Limb (tissue), 2 donors: ENCODE measurements around the gene GLIS2.
A peak's percentile ranks its signal among the peaks of the same experiment; 100 is the strongest.

Source experiments
- DNase-seq, 2 donors: peaks; one replicate each; pipeline ENCODE4 v3.0.0-alpha.2; 2016; ENCODE audit errors: extremely low spot score in 2 of 2

Gene GLIS2

DNA sequence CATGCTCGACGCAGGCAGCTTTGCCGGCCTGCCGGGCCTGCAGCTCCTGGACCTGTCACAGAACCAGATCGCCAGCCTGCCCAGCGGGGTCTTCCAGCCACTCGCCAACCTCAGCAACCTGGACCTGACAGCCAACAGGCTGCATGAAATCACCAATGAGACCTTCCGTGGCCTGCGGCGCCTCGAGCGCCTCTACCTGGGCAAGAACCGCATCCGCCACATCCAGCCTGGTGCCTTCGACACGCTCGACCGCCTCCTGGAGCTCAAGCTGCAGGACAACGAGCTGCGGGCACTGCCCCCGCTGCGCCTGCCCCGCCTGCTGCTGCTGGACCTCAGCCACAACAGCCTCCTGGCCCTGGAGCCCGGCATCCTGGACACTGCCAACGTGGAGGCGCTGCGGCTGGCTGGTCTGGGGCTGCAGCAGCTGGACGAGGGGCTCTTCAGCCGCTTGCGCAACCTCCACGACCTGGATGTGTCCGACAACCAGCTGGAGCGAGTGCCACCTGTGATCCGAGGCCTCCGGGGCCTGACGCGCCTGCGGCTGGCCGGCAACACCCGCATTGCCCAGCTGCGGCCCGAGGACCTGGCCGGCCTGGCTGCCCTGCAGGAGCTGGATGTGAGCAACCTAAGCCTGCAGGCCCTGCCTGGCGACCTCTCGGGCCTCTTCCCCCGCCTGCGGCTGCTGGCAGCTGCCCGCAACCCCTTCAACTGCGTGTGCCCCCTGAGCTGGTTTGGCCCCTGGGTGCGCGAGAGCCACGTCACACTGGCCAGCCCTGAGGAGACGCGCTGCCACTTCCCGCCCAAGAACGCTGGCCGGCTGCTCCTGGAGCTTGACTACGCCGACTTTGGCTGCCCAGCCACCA, 65.4 kb downstream of the GLIS2 start:
- no peak for DNase-seq

DNA sequence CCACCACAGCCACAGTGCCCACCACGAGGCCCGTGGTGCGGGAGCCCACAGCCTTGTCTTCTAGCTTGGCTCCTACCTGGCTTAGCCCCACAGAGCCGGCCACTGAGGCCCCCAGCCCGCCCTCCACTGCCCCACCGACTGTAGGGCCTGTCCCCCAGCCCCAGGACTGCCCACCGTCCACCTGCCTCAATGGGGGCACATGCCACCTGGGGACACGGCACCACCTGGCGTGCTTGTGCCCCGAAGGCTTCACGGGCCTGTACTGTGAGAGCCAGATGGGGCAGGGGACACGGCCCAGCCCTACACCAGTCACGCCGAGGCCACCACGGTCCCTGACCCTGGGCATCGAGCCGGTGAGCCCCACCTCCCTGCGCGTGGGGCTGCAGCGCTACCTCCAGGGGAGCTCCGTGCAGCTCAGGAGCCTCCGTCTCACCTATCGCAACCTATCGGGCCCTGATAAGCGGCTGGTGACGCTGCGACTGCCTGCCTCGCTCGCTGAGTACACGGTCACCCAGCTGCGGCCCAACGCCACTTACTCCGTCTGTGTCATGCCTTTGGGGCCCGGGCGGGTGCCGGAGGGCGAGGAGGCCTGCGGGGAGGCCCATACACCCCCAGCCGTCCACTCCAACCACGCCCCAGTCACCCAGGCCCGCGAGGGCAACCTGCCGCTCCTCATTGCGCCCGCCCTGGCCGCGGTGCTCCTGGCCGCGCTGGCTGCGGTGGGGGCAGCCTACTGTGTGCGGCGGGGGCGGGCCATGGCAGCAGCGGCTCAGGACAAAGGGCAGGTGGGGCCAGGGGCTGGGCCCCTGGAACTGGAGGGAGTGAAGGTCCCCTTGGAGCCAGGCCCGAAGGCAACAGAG, 66.3 kb downstream of the GLIS2 start:
- DNase-seq: no peak

DNA sequence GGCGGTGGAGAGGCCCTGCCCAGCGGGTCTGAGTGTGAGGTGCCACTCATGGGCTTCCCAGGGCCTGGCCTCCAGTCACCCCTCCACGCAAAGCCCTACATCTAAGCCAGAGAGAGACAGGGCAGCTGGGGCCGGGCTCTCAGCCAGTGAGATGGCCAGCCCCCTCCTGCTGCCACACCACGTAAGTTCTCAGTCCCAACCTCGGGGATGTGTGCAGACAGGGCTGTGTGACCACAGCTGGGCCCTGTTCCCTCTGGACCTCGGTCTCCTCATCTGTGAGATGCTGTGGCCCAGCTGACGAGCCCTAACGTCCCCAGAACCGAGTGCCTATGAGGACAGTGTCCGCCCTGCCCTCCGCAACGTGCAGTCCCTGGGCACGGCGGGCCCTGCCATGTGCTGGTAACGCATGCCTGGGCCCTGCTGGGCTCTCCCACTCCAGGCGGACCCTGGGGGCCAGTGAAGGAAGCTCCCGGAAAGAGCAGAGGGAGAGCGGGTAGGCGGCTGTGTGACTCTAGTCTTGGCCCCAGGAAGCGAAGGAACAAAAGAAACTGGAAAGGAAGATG, 67.0 kb downstream of the GLIS2 start:
- no peak for DNase-seq

DNA sequence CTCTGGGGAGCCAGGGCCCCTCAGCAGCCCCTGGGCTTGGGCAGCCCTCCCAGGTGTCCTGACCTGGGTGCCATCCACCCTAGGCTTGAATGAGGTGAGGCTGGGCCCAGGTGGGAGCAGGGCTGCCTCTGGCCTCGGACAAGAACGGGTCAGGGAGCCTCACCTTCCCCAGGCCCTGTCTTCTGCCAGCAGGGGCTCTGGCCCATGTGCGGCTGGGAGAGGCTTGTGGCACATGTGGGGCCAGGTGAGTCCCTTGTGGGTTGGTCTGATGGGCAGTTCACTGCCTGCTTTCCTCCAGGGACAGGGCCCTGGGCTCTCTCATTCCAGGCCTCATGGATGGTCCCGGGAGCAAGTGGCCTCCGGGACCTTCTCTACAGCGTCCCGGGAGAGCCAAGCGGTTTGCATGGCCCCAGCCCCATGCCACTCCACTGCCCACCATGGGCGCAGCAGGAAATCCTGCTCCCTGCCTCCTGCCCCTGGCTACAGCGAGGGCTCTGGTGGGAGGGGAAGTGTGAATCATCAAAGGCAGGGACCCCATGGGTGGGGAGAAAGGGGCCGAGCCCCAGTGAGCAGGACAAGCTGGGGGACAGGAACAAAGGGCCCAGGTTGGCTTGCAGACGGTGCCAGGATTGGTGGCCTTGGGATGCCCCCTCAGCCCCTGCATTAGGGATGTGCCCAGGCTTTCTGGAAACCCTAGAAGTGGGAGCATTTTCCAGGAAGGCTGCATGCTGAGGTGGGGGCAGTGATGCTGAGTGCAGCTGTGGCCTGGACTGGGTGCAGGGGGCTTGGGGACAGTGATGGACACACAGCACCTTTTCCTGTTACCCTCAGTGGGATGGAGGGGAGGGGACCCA, 68.0 kb downstream of the GLIS2 start:
- DNase-seq: no peak

DNA sequence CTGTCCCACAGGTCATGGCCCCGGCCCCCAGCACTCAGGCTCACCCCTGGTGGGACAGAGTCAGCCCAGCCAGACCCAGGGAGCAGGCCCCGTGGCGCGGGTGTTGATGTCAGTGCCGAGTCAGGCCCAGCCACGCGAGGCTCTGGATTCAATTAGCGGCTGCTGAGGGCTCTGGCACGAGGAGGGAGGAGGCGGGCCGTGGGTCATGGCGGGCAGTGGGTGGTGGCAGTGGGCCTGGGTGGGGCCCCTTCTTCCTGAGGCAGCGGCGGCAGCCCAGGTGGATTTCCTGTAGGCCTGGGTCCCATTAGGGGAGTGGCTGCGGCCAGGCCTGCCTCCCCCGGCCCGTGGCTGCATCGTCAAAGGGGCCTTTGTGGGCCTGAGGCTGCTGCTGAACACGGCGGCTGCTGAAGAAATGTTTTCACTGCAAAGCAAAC, 68.7 kb downstream of the GLIS2 start:
- peak; percentile 55 to 81 for DNase-seq

DNA sequence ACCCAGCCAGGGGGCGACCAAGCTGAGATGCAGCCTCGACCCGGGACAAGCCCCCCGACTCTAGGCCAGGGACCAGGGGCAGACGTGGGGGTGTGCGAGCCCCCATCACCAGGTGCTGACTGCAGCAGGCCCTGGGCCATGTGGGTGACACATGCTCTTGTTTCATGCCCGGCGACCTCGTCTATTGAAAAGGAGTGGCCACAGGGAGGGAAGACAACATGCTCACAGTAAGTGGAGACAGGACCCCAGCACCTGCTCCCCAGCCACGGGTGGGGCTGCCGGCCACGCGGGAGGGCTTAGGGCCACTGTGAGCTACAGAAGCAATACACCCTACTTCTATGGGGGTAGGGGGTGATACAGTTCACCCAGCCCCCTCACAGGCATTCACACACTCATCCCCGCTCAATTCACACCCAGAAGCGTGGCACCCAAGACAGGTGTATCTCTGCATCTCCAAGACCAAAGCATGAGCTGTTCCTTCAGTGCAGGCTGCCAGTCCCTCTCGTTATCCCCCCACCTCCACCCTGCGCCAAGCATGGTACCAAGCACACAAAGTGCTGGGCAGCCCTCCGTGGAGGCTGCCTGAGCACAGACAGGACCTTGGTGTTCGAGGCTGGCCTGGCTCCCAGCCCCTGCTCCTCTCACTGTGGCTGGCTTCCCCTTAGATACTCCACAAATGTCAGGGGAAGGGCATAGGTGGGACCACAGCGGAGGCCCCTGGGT, 69.4 kb downstream of the GLIS2 start:
- DNase-seq: no peak

DNA sequence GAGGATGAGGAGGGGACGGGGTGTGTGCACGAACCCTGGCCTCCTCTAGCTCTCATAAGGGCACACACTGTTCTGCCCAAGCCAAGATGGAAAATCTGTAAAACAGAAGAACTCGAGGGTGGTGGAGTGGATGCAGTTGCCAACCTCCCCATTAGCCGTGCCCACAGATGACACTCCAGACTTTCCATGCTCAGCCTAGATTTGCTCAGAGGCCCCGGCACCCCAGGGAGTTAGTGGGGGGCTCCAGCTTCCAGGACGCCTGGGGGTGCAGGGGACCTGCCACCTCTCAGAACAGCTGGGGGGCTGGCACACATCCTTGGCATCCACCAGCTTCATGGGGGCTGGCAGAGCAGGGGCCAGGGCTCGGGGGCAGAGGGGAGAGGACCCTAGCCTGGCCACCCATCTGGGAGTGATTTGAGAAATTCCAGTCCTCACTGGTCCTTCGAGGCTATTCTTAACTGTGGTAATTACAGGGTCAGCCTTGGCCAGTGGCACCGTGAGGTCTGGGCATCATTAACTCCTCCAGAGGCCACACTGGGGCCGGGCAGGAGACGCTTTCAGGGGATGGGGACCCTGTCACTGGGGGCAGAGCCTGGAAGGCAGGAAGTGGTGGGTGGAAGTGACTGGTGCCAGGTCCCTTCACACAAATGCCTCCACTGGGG, 70.1 kb downstream of the GLIS2 start:
- no peak for DNase-seq

DNA sequence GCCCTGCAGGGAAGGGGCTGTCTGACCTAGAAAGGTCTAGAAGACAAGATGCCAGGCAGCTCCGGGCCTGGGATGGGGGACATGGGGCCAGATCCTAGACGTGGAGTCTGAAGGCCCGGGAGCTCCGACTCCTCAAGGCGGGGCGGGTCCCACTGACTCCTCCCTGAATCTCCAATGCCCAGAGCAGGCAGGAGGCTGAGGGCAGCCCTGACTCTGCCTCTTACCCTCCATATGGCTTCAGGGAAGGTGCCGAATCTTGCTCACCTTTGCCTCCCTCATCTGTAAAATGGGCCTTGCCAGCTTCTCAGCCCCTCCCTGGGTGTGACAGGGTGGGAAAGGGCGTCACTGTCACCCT, 70.6 kb downstream of the GLIS2 start:
- DNase-seq: no peak

DNA sequence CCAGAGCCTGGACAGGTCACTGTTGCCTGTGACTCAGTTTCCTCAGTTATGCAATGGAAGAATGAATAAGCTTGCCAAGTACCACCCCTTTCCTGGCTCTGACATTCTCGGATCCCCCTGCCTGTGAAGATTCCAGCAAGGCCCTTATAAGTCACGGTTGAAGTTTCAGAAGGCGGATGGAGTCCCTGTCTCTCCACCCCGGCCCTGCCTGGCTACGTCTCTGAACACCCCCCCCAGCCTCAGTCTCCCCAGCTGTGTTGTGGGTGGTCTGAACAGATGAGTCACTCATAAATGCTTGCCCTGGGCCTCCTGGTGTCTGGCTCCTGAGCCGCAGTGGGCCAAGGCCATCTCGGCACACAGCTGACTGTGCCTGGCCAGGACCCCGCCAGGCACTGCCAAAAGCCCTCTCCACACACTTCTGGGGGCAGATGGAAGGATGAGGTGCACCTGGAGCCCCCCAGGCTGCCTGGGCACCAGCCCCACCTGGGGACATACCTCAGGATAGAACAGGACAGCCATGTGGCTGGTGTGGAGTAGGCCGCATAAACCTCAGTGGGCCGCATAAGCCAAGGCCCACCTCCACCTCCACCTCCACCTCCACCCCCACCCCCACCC, 71.2 kb downstream of the GLIS2 start:
- DNase-seq: no peak

DNA sequence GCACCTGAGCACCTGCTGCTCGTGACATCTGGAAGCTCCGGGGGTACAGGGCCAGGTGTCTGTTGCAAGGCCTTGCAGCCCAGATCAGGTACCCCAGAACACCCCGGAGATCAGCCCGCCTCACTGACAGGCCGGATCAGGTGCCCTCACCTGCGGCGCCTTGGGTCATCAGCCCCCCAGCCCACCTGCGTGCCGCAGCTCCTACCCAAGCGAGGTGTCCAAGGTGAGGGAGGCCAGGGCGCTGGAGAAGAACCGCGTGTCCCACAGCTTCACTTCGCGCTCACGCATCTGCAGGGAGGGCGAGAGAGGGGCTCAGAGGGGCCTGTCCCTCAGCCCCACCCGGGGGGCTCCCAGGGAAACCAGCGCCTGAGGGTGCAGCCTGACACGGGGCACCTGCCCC, 71.9 kb downstream of the GLIS2 start:
- DNase-seq: no peak

DNA sequence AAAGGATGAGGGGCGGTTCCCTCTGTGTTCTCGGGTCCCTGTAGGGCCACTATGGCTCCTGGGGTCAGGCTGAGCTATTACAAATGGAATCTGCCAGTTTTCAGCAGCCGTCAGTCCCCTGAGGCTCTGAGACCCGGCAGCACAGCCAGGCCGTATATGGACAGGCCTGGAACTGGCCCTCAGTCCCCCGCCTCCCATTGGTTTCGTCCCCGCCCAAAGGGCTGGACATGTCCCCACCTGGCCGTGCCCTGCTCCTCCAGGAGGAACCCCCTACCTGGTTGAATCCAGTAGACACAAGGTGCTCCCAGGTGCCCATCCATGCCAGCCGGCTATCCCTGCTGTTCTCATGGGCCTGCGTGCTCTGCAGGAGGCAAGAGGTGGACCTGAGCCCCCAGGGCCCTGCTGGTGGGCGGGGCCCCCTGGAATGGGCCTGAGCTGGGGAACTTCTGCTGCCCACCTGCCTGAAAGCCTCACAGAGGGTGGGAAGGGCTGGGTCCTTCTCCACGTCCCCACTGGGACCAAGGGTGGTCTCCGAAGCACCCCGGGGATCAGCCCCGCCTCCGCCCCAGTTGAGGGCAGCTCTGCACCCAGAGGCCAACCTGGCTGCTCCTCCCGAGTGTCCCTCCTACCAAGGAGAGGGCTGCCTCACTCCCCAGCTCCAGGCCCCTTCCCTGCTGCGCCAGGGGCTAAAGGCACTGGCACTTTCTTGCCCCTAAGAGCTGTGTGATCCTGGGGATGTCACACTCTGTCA, 72.6 kb downstream of the GLIS2 start:
- DNase-seq: no peak
